BJ (cell line): Measurements from ENCODE around the gene CYP27A1. TPM values are rescaled to one million over a fixed set of nuclear protein-coding genes. Genes with fewer than 3 reads are reported as not detected.

ENCODE experiments used
- CTCF ChIA-PET: fragments of 350-600 bp; formaldehyde crosslinking; extraction: SDS; loops from one replicate; lab custom pipeline; 2021; ENCODE audit warnings: antibody characterized with exemption, inconsistent platforms; lab: Yijun Ruan, JAX
- POLR2A ChIA-PET: fragments of 300-600 bp; sonication (Branson Sonifier 250); formaldehyde crosslinking; extraction: SDS; loops from one replicate; lab custom pipeline; 2021; ENCODE audit warnings: antibody characterized with exemption; lab: Charles Lee
- DNase-seq: peaks from one replicate; pipeline ENCODE4 v3.0.0-alpha.2; 2011; ENCODE audit warnings: low read depth
- H3K27me3 ChIP-seq: 2 replicates; pipeline ENCODE4 v1.6.0; 2011; ENCODE audit warnings: low read length; ENCODE audit not compliant: control insufficient read depth, insufficient read depth
- H3K36me3 ChIP-seq: 2 replicates; pipeline ENCODE4 v1.5.1; 2011; ENCODE audit warnings: low read length; ENCODE audit not compliant: control insufficient read depth, insufficient read depth
- H3K4me3 ChIP-seq: 2 replicates; pipeline ENCODE4 v1.5.1; 2011; ENCODE audit warnings: low read depth, mild to moderate bottlenecking, control low read depth, low read length
- CTCF ChIP-seq: IDR thresholded peaks from 2 replicates; pipeline ENCODE4 v1.5.1; 2011; ENCODE audit warnings: low read depth, mild to moderate bottlenecking, control low read depth, inconsistent platforms, low read length, moderate library complexity; ENCODE audit not compliant: insufficient read depth
- polyA plus RNA-seq: library from polyadenylated mRNA; depleted of rRNA; stranded (reverse); fragments of >200 nt; gene quantifications from 2 replicates; pipeline ENCODE4 v1.2.3, GENCODE V29; 2011; rRNA removed

CYP27A1 gene
- polyA plus RNA-seq, 1 experiment = 26.8 TPM

DNA sequence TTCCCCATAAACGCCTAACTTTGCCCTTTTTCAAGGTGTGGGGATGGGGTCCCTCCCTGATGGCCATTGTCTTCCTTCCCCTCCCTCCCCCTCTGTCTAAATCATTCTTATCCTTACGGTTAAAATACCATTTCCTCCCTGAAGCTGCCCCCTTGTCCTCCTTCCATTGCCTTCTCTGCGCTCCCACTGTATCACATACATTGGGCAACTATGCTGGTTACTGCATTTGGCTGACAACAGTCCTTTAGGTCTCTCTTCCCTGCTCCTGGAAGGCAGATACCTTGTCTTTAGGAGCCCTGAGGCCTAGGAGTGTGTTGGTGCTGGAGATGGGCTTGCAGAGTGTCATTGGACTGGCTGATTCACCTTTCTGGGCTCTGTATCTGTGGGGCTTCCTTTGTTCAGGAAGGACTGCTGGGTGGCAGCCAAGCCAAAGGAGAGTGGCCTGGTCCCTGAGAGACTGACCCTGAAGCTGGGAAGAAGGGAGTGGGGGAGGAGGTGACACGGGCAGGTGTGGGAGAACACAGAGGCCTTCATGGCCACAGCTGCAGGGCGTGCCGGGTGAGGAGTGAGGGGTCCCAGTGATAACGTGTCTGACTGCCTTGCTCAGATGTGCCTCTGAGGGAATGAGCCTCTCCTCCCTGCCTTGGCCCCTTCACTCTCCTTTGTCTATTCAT is 79.8 kb downstream of the CYP27A1 start:
- TF ChIP-seq CTCF = no peak
- ChIA-PET CTCF (interaction anchor here (1.0 to 9.9 kb wide), 5 partner anchors 10 to 151 kb away, joined by 3 to 83 read pairs (median 4); no protein-coding TSS in a partner anchor), POLR2A (no interaction called here)
- no peaks in the 10 kb centered on the region for H3K36me3 ChIP-seq
- peaks cover 52% of the 10 kb centered on the region for H3K27me3 ChIP-seq
- no peak overlapping the region for H3K4me3 ChIP-seq
- DNase-seq = no peak

DNA sequence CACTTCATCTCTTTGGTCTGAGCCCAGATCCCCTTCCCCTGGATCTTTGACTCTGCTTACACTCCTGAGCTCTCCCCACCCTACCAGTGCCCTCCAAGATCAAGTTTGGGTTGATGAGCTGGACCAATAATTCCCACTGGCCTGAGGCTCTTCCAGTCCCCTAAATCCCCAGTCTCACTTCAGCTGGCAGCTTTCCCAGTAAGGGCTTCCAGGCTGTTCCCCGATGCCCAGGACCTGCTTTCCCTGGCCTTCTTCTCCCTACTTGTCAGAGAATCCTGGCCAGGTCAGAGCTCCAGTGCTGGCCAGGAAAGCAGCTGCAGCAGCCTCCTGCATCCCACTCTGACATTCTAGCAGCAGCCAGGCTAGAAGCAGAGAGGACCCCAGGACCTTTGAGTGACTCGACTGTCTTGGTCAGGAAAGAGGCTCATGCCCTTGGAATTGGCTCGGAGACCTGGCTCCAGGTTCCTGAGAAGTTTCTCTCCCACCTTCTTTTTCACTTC is 81.1 kb downstream of the CYP27A1 start:
- Histone ChIP-seq H3K36me3 (no peaks in the 10 kb centered on the region), H3K4me3 (no peak overlapping the region), H3K27me3 (peaks cover 46% of the 10 kb centered on the region)
- ChIA-PET CTCF (interaction anchor here (0.8 to 9.9 kb wide), 4 partner anchors 11 to 137 kb away, joined by 3 to 83 read pairs (median 16); no protein-coding TSS in a partner anchor), POLR2A (interaction anchor here (0.6 kb wide), 1 partner anchor 13 kb away, joined by 4 read pairs; no protein-coding TSS in a partner anchor)
- DNase-seq = no peak
- TF ChIP-seq CTCF = no peak

Other genes with a start within 250 kb of the CYP27A1 start
- 1.9 and 3.6 TPM in 2 replicates for gene USP37, start 213.8 kb upstream of the CYP27A1 start, polyA plus RNA-seq
- 38.3 and 63.7 TPM in 2 replicates for gene CNOT9, start 213.3 kb upstream of the CYP27A1 start, polyA plus RNA-seq
- gene PLCD4, start 174.2 kb upstream of the CYP27A1 start, polyA plus RNA-seq = 1.0 and 1.1 TPM in 2 replicates
- gene ZNF142, start 122.5 kb upstream of the CYP27A1 start, polyA plus RNA-seq = 2.9 and 7.1 TPM in 2 replicates
- gene BCS1L, start 122.5 kb upstream of the CYP27A1 start, polyA plus RNA-seq = 34.1 and 49.0 TPM in 2 replicates
- 78.2 and 91.6 TPM in 2 replicates for gene RNF25, start 110.1 kb upstream of the CYP27A1 start, polyA plus RNA-seq
- gene STK36, start 110.1 kb upstream of the CYP27A1 start, polyA plus RNA-seq = 38.1 and 58.7 TPM in 2 replicates
- 12.9 and 14.1 TPM in 2 replicates for gene TTLL4, start 71.3 kb upstream of the CYP27A1 start, polyA plus RNA-seq
- gene PRKAG3, start 49.7 kb downstream of the CYP27A1 start, polyA plus RNA-seq = not detected in 2 replicates
- not detected in 2 replicates for gene WNT6, start 77.7 kb downstream of the CYP27A1 start, polyA plus RNA-seq
- gene WNT10A, start 98.7 kb downstream of the CYP27A1 start, polyA plus RNA-seq = not detected in 2 replicates
- 0.02 TPM in 1 of 2 replicates, not detected in the other for gene CDK5R2, start 177.5 kb downstream of the CYP27A1 start, polyA plus RNA-seq
- gene FEV, start 203.0 kb downstream of the CYP27A1 start, polyA plus RNA-seq = not detected in 2 replicates
- 0.26 TPM in 1 of 2 replicates, not detected in the other for gene CRYBA2, start 211.3 kb downstream of the CYP27A1 start, polyA plus RNA-seq